Middle frontal gyrus (tissue), 1 donor: ENCODE results near the gene CEP68.
"Not testable (repeated sequence)": the region's sequence is repeated elsewhere in the genome, so short reads cannot be mapped to it uniquely, and the experiment has no call there.

Experiments used
- DNase-seq: peaks from one replicate; pipeline ENCODE4 v3.0.0-alpha.2; 2015; ENCODE audit warnings: low spot score; ENCODE audit errors: extremely low spot score

The CEP68 gene

DNA sequence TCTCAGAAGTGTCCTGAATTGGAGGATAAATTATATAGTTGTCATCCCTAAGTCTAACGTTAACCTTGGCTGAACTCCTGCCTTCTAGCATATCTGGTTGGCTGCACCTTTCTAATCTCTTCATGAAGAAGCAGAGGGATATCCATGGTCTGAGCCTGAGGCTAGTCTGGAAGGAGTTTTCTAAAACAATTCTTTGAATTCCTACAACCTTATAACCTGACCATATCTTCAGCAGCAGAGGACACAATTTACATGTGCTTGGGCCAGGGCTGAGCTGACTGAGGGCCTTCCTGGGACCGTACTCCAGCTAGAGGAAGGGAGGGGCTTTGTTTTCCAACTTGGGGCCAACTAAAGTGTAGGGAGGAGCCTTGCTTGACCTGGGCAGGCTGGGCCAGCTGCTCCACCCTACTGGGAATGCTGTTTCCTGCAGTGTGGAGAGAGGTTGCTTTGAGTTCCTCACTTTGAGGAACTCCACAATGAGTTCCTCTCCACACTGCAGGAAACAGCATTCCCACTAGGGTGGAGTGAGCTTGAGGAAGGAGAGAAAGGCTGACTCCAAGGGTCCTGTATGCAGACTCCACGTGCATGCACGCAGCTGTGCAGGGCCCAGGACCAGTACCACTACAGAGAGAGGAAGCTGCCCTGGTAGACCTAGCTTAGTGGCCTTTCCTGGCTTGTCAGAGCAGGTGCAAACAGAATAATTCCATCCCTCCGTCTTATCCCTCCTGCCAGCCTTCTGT lies 19.6 kb downstream of the CEP68 start:
- no peak for DNase-seq

DNA sequence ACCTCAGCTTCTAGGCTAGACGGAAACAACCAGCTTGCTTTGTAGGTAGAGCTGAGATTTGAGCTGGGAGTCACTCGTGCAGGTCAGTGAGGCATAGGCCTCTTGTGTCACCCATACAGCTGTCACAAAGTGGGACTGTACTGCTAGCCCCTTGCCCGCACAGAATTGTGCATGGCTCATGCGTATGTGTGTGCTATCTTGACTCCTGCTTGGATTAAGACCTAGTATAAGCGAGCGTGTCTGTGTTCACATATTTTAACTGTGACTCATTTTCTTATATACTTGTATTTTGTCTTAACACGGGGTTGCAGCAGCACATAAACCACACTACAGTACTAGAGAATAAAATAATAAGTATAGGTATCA lies 20.1 kb downstream of the CEP68 start:
- no peak for DNase-seq

DNA sequence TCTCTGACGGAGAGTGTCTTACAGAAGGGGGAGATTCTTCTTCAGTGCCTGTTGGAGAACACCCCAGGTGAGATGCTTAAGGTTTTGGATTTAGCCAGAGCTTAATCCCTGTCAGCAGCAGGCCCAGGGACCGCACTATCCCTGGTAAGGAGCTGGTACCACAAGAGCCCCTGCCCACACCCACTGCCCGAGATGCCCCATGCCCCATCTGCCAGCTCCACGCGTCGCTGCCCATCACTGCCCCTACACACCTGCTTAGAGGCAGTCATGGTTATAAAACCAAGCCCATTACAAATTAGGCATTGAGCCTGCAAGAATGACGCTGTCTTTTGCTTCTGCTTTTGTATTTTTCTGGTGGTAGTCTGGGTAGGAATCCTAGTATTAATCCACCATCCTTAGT lies 21.7 kb downstream of the CEP68 start:
- DNase-seq = no peak

DNA sequence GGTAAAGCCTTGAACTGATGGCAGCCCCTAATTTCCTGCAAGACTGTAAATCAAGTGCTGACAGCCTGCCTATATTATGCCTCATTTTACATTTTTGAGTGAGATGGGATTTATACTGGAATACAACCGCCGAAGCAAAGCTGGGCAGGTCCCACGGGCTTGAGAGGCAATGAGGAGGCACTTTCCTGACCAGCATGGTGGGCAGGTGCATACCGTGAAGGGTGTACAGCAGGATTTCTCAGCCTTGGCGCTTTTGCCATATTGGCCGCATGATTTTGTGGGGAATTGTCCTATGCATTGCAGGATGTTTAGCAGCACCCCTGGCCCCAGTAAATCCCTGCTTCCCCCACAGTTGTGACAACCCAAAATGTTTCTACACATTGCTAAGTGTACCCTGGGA lies 22.8 kb downstream of the CEP68 start:
- DNase-seq = no peak

DNA sequence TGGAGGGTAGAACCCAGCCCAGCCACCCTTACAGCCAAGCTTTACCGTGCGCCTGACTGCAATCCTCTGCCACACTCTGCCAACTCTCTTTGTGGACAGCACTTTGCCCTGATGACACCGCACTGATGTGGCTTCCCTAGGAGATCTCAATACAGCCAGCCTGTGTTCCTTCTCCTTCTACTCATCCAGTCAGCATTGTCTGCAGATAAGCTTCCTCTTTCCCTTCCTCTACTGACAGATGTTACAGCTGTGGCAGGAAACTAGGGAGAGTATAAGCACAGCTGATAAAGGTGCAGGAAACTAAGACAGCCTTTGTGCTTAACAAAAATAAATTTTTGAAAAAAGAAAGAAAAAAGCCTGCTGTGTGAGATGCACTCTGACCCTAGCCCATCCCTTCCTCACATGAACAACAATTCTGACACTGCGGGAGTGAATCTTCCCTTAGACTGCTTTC lies 25.0 kb downstream of the CEP68 start:
- no peak for DNase-seq

DNA sequence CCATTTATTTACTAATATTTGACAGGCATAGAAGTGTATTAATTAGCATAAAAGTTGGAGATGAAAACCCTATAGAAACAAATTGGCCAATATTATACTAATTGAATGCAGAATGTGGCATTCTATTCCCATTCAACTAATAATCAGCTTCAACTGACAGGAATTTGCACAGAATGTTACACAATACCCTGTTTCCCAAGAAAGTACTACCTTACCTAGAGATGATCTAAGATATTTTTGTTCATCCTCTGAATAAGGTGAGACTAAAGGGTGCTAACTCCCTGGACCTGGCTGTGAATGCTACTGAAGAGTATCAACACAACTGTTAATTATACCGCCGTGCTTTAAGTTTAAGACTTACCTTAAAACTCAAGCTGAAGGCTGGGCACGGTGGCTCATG lies 28.9 kb downstream of the CEP68 start:
- no peak for DNase-seq

DNA sequence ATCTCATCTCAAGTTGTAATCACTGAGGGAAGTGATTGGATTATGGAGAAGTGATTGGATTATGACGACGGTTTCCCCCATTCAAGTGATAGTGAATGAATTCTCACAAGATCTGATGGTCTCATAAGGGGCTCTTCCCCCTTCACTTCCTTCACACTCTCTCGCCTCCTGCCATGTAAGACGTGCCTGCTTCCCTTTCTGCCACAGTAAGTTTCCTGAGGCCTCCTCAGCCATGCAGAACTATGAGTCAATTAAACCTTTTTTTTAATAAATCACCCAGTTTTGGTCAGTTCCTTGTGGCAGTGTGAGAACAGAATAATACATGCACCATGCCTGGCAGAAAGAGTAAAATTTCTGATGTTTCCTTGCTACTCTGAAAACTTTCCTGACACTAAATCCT lies 36.6 kb downstream of the CEP68 start:
- no peak for DNase-seq

DNA sequence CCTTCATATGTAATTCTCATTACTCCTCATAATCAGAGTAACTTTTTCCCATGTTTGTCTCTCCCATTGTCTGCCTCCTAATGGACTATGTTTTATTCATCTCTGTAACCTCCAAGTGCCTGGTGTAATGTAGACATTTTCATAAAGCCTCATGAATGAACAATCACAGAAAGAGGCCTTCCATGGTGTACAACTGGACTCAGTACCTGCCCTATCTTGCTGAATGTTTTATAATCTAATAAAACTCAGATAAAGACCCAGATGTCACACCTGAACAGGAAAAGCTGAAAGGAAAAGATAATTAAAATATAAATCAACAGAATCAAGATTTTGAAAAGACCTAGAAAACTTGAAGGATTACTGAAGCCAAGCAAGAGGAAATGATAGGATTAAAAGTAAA lies 37.0 kb downstream of the CEP68 start:
- DNase-seq = no peak

DNA sequence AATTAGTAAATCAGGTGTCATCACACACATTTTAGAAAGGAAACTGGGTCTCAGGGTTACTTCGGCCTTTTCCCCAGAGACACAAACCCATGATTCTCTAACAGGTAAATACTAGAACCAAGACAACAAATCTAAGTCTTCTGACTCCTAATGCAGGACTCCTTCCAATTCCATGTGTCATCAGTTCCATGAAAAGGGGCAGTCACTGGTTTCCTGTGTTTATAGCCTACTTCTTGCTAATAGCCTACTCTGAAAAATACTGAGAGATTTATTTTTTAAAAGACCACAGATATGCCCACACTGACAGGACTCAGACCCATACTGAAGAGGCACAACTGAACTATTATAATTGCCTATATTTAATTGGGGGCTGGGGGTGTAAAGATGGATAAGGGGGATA lies 40.7 kb downstream of the CEP68 start:
- no peak for DNase-seq

DNA sequence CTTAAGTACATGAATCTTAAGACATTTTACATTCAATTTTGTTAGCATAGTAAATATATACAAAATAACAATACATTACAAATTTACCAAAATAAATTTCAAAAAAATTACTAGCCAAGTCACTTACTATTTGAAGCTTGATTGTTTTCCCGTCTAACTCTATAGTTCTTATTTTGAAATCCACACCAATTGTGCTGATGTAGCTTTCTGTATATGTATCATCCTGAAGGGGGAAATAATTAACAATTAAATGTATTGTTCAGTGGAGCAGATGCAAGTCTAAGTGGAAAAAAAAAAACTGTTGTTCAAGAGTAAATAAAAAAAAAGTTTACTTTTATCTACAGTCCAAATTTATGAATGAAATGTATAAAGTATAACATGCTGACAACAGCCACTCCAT lies 41.6 kb downstream of the CEP68 start:
- DNase-seq = no peak

DNA sequence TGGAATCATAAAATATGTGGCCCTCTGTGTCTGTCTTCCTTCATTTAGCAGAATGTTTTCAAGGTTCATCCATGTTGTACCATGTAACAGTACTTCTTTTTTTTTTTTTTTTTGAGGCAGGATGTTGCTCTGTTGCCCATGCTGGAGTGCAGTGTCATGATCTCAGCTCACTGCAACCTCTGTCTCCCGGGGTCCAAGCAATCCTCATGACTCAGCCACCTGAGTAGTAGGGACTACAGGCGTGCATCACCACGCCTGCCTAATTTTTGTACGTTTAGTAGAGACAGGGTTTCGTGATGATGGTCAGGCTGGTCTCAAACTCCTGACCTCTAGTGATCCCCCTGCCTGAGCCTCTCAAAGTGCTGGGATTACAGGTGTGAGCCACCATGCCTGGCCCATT lies 42.5 kb downstream of the CEP68 start:
- no peak for DNase-seq

DNA sequence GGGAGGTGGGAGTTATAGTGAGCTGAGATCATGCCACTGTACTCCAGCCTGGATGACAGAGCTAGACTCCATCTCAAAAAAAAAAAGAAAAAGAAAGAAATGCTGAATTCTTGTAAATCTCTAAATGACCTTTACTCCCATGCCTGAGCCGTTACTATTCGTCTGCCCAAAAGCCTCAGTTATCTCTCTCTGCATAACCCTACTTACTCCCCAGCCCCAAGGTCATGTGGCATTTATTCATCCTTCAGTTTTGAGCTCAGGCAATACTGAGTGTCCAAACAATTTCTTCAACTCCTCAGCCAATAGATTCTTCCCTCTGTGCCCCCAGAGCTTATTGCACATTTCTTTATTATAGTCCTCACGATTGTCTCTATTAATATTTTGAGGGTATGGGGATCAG lies 44.9 kb downstream of the CEP68 start:
- DNase-seq = no peak

DNA sequence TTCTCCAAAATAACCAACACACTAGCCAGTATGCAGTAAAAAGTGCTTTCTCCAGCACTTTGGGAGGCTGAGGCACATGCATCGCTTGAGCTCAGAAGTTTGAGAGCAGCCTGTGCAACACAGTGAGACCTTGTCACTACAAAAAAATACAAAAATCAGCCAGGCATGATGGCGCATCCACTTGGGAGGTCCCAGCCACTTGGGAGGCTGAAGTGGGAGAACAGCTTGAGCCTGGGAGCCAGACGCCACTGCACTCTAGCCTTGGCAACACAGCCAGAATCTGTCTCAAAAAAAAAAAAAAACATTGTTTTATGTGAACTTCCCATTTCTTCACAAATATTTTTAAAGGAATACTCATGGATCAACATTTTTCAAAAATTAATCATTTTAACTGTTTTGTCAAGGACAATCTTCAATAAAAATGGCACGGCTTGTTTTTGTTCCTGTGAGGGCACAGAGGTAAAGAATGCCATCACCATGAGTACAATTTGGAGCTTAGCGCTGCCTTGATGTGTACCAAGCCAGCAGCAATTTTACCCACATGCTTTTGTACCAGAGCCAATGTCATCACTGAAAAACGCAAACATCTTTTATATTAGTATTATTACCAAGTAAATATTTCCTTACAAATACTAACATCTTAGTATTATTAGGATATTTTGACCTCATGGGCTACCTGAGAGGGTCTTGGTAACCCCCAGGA lies 46.9 kb downstream of the CEP68 start:
- no peak for DNase-seq

DNA sequence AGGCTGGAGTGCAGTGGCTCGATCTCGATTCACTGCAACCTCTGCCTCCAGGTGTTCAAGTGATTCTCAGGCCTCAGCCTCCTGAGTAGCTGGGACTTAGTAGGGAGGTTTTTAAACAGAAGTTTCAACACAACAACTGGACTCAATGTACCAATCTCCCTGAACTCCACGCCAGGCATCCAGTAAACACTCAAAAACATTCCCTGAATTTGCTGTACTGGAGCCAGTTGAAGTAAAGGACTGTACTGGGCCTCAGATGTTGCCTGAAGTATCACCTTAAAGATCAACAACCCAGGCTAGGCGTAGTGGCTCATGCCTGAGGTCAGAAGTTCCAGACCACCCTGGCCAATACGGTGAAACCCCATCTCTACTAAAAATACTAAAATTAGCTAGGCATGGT lies 51.3 kb downstream of the CEP68 start:
- DNase-seq = no peak

DNA sequence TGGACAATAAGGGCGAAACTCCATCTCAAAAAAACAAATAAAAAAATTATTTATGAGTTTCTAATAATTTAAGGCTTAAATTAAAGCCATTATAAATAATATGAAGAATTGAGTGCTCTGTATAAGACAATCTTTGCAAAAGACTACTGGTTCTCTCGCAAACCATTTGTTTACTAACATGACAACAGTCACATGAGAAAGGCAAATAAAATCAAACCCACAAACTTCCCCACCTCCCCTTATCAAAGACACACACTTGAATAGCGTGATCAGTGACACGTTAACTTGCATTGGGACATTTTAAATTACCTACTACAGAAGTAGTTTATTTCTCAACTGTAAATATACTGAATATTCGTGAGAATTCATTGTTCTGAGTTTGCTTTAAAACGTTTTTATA lies 52.6 kb downstream of the CEP68 start:
- no peak for DNase-seq

DNA sequence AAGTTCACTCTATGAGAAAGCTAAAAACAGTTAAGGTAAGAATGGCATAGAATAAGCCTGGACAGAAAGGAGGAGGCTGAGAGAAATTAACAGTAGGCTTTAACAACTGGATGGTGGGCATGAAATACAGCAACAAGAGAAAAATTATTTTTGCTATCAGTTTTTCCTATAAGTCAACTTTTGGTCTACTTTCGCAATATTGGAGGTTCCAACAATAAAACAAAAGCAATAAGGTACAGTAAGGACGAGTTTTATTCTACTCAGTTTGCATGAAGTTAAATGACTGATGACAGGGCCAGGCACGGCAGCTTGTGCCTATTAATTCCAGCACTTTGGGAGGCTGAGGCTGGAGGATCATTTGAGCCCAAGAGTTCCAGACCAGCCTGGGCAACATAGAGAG lies 56.4 kb downstream of the CEP68 start:
- DNase-seq = no peak

DNA sequence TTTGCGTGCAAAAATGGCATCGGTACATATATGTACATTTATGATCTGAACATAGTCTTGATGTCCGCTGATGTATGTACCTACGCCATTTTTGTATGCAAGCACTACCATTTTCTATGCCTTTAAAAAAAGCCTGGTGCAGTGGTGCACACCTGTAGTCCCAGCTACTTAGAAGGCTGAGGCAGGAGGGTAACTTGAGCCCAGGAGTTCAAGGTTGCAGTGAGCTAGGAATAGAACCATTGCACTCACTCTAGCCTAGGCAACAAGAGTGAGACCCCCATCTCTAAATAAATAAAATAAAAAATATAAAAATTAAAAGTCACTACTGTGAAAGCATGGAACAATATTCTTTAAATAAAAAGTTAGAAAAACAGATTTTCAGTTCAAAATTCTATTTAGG lies 57.0 kb downstream of the CEP68 start:
- no peak for DNase-seq

DNA sequence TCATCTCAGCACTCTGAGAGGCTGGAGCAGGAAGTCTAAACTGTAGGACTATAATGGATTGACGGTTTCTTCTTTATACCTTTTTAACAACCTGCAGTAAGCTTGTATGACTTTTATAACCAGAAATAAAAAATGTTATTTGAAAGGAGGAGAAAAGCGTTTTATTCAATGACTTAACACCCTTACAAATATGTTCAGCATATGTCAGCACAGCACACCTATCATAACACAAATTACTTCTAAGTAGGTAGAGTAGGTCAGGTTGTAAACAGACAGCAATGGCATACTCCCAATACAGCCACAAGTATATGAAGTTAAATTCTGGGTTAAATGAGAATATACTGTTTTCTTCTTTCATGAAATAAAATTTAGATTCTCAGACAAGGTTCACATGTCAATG lies 57.6 kb downstream of the CEP68 start:
- DNase-seq = no peak

DNA sequence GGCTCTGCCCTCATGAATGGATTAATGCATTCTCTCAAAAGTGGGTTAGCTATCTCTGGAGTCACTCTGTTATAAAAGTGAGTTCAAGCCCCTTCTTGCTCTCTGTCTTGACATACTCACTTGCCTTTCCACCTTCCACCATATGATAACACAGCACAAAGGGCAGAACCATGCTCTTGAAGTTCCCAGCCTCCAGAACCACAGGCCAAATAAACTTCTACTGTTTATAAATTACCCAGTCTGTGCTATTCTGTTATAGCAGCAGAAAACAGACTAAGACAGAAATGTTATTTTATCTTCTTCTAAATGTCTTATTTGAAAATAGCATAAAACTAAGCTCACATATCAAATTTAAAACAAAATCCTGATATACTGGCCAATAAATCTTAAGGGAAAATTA lies 58.7 kb downstream of the CEP68 start:
- DNase-seq = no peak

DNA sequence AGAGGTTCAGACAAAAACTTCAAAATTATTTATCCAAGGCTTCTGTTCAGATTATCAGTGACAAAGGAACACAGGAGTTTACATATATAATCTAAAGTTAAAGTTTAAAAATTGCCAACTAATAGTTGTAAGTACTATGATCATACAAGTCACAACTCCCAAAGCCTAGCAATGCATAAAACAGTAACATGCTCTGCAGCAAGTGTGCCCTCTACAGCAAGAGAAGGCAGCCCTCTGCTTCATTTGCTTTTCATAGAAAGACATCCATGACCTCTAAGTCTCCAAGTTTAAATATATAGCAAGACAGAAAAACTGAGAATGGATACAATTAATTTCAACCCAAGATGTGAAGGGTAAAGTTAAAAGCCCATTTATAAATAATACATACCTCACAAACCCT lies 60.4 kb downstream of the CEP68 start:
- no peak for DNase-seq

DNA sequence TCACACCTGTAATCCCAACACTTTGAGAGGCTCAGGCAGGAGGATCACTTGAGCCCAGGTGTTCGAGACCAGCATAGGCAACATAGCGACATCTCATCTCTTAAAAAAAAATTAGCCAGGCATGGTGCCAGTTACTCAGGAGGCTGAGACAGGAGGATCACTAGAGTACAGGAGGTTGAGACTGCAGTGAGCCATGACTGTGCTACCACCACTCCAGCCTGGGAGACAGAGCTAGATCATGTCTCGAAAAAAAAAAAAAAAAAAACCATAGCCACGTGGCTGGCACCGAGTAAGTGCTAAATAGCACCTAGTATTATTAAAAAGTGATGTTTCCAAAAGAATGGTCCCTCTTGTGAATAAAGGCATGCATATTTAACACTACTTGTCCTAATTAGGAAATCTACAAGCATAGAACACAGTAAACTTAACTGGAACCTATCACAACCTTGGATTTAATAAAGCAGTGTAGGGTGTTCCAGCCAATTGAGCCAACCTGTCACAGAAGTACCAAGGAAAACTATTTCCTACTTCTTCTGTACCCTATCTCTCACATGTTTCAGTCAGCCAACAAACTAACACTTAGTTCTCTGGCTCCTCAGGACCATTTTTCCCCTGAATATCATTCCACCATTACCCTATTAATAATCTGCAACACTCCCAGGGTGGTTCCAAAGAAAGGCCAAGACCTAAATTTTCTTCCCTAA lies 64.9 kb downstream of the CEP68 start:
- no peak for DNase-seq

DNA sequence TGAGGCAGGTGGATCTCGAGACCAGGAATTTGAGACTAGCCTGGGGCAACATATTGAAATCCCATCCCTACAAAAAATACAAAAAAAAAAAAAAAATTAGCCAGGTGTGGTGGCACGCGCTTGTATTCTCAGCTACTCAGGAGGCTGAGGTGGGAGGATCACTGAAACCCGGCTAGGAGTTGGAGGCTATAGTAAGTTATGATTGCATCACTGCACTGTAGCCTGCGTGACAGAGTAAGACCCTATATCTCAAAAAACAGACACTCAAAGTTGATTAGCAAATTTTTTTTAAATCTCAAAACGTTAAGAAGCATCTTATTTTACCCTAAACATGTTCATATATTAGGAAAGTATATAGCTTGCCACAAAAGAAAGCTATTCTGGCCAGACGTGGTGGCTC lies 66.1 kb downstream of the CEP68 start:
- DNase-seq = no peak

DNA sequence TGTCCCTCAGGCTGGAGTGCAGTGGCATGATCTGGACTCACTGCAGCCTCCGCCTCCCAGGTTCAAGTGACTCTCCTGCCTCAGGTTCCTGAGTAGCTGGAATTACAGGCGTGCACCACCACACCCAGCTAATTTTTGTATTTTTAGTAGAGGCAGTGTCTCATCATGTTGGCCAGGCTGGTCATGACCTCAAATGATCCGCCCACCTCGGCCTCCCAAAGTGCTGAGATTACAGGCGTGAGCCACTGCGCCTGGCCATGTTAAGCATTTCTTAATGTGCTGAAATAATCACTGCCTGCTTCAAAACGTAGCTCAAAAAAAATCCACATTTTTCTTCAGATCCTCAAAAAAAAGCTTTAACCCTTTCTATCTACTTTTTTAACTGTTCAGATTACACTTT lies 69.2 kb downstream of the CEP68 start:
- not testable (repeated sequence) for DNase-seq
